GM18517 (cell line): Measurements from ENCODE around the gene SANBR.
"Not testable (repeated sequence)": the region's sequence is repeated elsewhere in the genome, so short reads cannot be mapped to it uniquely, and the experiment has no call there.

Experiments used
- ATAC-seq: cut with Tn5 transposase; IDR thresholded peaks from one replicate; pipeline ENCODE4 v1.9.1; 2021; ENCODE audit warnings: mild to moderate bottlenecking, moderate library complexity; ENCODE audit not compliant: unreplicated experiment

The SANBR gene

GRCh38 chr2:61065714-61066709 is at the start of gene SANBR:
SANBR (plus strand) TSS chr2:61065871; CDS start chr2:61070351, 4,480 bp downstream.
- ATAC-seq: peak; percentile 93

GRCh38 chr2:61015976-61016375 is 49.7 kb upstream of the SANBR start:
- no peak for ATAC-seq

GRCh38 chr2:61016392-61017002 is 49.2 kb upstream of the SANBR start:
- ATAC-seq: peak; percentile 12

GRCh38 chr2:61017003-61017555 is 48.6 kb upstream of the SANBR start:
- peak; percentile 63 for ATAC-seq

DNA sequence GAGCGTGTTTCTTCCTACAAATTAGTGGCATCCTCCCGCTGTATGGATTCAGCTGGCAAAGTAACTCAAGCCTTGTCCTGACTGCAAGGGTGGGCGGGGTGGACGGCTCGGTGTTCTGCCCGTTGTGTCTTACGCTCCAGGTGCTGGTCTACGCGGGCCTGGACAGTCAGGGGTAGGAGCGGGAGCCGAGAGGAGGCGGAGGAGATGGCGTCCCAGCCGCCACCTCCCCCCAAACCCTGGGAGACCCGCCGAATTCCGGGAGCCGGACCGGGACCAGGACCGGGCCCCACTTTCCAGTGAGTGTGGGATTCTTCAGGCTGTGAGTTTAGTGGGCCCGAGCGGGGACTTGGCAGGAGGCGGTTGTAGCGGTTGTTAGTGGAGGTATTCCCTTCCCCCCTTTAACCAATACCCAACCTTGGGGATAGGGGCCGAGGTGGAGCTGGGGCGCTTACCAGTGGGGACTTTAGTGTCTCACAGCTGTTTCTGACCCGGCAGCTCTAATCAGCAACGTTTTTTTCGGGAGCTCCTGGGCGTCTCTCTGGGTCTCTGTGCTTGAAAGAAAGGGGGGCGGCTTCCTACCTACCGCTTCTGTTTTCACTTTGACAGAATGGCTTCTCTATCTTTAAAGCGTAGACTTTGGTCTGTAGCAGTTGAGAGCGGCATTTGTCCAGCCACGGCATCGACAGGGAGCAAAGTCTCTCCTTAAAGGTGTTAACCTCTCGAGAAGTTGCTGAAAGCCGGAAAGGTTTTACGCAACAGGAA is 47.9 kb upstream of the SANBR start, which contains the start of the genes PEX13 and PUS10:
Gene PEX13 (plus strand): TSS at position 165 of the 762 bp plus-strand sequence. CDS start 40 bp downstream, at position 205.
Gene PUS10 (minus strand): TSS at position 700 of the 762 bp plus-strand sequence. CDS start 6,365 bp downstream, outside the sequence.
- ATAC-seq: peak; percentile 69

GRCh38 chr2:61018318-61018755 is 47.3 kb upstream of the SANBR start:
- peak; percentile 16 for ATAC-seq

DNA sequence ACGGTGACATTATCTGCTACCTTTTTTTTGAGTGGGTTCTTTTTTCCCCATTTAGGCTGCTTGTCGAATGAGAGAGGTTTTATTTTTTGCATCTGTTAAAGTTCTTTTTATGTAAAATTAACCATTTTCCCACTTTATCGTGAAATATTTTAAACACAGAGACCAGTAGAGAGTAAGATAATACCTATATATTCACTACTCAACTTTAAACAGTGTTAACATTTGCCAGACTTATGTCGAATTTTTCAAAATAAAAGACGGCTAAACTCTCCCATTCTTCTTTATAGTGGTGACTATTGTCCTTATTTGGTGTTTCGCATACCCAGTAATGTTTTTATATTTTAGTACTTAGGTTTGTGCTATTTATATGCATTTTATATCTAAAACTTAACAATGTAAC is 46.9 kb upstream of the SANBR start:
- ATAC-seq: no peak

GRCh38 chr2:61021228-61021660 is 44.4 kb upstream of the SANBR start:
- no peak for ATAC-seq

DNA sequence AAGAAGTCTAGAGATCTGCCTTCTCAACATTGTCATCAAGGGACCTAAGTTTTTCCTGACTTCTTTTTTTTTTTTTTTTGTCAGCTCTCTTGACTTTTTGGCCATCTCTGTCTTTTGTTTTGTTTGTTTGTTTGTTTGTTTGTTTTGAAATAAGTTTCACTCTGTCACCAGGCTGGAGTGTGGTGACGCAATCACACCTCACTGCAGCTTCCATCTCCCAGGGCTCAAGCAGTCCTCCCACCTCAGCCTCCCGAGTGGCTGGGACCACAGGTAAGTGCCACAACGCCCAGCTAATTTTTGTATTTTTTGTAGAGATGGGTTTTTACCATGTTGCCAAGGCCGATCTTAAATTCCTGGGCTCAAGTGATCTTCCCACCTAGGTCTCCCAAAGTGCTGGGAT is 42.0 kb upstream of the SANBR start:
- no peak for ATAC-seq

- ATAC-seq: no peak
These were observed 36.1 kb upstream of the SANBR start for GRCh38 chr2:61029533-61029932.

DNA sequence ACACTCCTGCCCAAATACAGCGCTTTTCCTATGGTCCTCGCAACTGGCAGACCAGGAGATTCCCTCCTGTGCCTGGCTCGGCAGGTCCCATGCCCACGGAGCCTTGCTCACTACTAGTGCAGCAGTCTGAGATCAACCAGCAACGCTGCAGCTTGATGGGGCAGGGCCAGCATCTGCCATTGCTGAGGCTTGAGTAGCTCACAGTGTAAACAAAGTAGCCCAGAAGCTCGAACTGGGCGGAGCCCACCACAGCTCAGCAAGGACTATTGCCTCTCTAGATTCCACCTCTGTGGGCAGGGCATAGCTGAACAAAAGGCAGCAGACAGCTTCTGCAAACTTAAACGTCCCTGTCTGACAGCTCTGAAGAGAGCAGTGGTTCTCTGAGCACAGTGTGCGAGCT is 31.1 kb upstream of the SANBR start:
- not testable (repeated sequence) for ATAC-seq

- ATAC-seq: not testable (repeated sequence)
These were observed 29.0 kb upstream of the SANBR start for GRCh38 chr2:61036643-61037042.

DNA sequence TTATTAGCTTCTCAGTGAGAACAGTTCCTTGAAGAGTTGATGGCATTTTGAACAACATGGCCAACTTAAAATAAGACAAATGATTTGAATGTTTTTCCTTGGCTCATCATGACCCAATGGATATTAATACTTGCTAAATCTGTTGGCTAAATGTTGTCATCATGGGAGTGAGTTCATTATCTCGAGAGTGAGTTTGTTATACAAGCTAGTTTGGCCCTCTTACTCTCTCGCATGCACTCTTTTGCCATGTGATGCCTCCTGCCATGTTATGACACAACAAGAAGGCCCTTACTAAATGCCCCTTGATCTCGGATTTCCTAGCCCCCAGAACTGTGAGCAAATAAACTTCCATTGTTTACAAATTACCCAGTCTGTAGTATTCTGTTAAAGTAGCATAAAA is 22.9 kb upstream of the SANBR start:
- ATAC-seq: no peak

- no peak for ATAC-seq
These were observed 21.0 kb upstream of the SANBR start for GRCh38 chr2:61044636-61045035.

- ATAC-seq: no peak
These were observed 20.4 kb upstream of the SANBR start for GRCh38 chr2:61045226-61045625.

GRCh38 chr2:61045999-61046398 is 19.7 kb upstream of the SANBR start:
- ATAC-seq: no peak

DNA sequence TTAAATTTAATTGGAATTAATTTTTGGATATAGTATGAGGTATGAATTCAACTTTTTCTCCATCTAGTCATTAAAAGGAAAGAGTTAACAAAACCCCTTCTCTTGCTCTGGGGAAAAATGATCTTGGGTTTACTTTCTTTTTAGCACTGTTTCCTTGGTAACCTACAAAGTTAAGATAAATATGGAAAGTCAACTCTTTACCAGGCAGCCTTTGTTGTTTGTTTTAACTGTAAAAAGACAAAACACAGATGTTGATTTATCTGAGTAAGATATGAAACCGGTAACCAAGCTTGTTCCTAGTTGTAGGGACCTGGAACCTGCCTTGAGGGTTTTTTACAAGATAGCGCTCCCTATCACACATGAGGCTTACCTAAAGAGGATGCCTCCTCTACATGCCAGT is 10.1 kb upstream of the SANBR start:
- no peak for ATAC-seq

DNA sequence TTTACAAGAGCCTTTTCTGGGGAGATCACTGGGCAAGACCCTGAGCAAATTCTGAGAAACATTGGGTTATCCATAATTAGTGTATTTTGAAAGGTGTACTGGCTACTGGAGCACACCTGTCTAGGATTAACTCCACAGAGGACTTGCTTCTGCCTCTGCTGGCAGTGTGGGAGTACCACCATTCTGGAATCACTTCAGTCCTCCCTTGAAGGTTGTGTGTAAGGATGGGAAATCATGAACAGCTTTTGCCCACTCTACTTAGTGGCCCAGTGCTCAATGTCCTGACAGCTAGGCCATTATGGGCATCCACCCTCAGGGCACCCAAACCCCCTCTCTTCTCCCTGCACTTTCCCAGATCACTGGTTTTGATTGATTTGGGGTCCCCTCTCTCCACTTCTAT is 8.1 kb upstream of the SANBR start:
- no peak for ATAC-seq

GRCh38 chr2:61059382-61059781 is 6.3 kb upstream of the SANBR start:
- ATAC-seq: no peak

GRCh38 chr2:61074100-61074499 is 8.4 kb downstream of the SANBR start:
- no peak for ATAC-seq

- no peak for ATAC-seq
These were observed 20.2 kb downstream of the SANBR start for GRCh38 chr2:61085883-61086282.
